Lower leg skin (tissue), 3 donors: ENCODE measurements around the gene ARFGAP3.

Experiments used
- CTCF ChIP-seq, 3 donors: fragments of 450-650 bp; IDR thresholded peaks; one replicate each; pipeline ENCODE4 v1.5.1; 2016; ENCODE audit warnings: antibody characterized with exemption in 3 of 3, mild to moderate bottlenecking in 3 of 3, moderate library complexity in 2 of 3
- POLR2A ChIP-seq, 2 donors: fragments of 450-650 bp; IDR thresholded peaks; one replicate each; pipeline ENCODE4 v1.6.1; 2016 to 2017; ENCODE audit warnings: antibody characterized with exemption in 2 of 2, mild to moderate bottlenecking in 1 of 2, moderate library complexity in 1 of 2

- TF ChIP-seq CTCF (IDR thresholded peaks at IDR 0.05) (no peak), POLR2A (IDR thresholded peaks at IDR 0.05) (no peak)
Measured at GRCh38 chr22:42770941-42771647, 86.0 kb downstream of the ARFGAP3 start.
